ENCODE measurements around the gene CHID1. TPM values are rescaled to one million over a fixed set of nuclear protein-coding genes. Genes with fewer than 3 reads are reported as not detected.
A peak's percentile ranks its signal among the peaks of the same experiment; 100 is the strongest.

CHID1 gene
- total and polyA plus RNA-seq, 9 of the 15 experiments (the other 6 are each of a cell fraction or from before 2014, with no cell fraction given): 15.1 to 108 (median 39.8) TPM

DNA sequence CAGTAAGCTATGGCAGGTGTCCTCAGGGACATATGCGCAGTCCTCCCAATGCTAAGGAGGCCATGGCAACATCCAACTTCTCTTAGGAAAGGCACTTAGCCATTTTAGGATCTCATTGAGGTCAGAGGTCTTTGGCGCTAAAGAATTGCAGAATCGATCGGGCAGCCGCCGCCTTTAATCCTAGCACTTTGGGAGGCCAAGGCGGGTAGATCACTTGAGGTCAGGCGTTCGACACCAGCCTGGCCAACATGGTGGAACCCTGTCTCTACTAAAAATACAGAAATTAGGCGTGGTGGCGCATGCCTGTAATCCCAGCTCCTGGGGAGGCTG is 1.2 kb upstream of the CHID1 start:
- H4K20me1 ChIP-seq (replicated peaks; ENCODE audit: control insufficient read depth, insufficient read depth, low read length): peaks cover 15% of the 10 kb centered on the region; the same call in 1 of the 2 replicates
- peak overlapping the region; percentile 75 for H3K4me2 ChIP-seq (ENCODE audit: insufficient read depth, low read length)
- no peaks in the 10 kb centered on the region for H3K9me3 ChIP-seq (replicated peaks; ENCODE audit: control insufficient read depth, insufficient read depth, low read depth, low read length)
- ChIA-PET POLR2A (interaction anchor here (0.5 to 1.1 kb wide), 2 partner anchors 10 to 14 kb away, joined by 3 to 5 read pairs; partner anchors contain the start of gene AP2A2), CTCF (ENCODE audit: low intra/inter-chr PET ratio) (no interaction called here)
- BruUV-seq (replicated peaks): no TSS peak
- no peak overlapping the region for H3K4me3 ChIP-seq
- H3K79me2 ChIP-seq (ENCODE audit: control insufficient read depth, insufficient read depth, low read length): peaks cover 35% of the 10 kb centered on the region
- DNase-seq (ENCODE audit: extremely low read depth in 1 of 4, low spot score in 3 of 4) (no peak), ATAC-seq (no peak), FAIRE-seq (no peak)
- in situ Hi-C loops (cut with MboI): no loop called here
- H2AFZ ChIP-seq (ENCODE audit: low read depth, low read length): peak overlapping the region; percentile 86
- 79% methylated on average over 11 of the region's 11 CpGs for WGBS (ENCODE audit: insufficient coverage, low coverage, missing lambda C conversion rate)
- H3K27ac ChIP-seq (ENCODE audit: extremely low read depth, low read depth, low read length): peak overlapping the region; percentile 93
- no peaks in the 10 kb centered on the region for H3K27me3 ChIP-seq (ENCODE audit: control insufficient read depth in 2 of 2, insufficient read depth in 2 of 2, low read length in 2 of 2)
- intact Hi-C loops (cut with micrococcal nuclease): loop anchor here (10.0 kb wide), 1 partner anchor 67 kb away; the partner anchor contains the start of genes POLR2L and TSPAN4
- H3K36me3 ChIP-seq (ENCODE audit: control insufficient read depth, insufficient read depth, low read length): peaks cover 24% of the 10 kb centered on the region; the same call in 2 of the 3 replicates
- peaks cover 37 to 59% of the 10 kb centered on the region in 2 experiments for H3K4me1 ChIP-seq (replicated peaks in 1 of 2; ENCODE audit: control insufficient read depth in 2 of 2, insufficient read depth in 2 of 2, low read length in 2 of 2)
- TF ChIP-seq RBM34 (IDR thresholded peaks at IDR 0.05; ENCODE audit: borderline replicate concordance, insufficient read depth, low read length) (no peak), NR3C1 (CRISPR knock-in tag; IDR thresholded peaks at IDR 0.05) (no peak), DPF2 (IDR thresholded peaks at IDR 0.05) (0 out of 2 replicates have a peak, but pooled peaks have one; percentile 3), ZBTB33 (CRISPR knock-in tag; IDR thresholded peaks at IDR 0.05) (peak; percentile 96), NR2C1 (IDR thresholded peaks at IDR 0.05) (peak; percentile 47; the same call in 1 of the 2 replicates), NR2C1 (tag; IDR thresholded peaks at IDR 0.05) (peak; percentile 63), NR2C2 (CRISPR knock-in tag; IDR thresholded peaks at IDR 0.05) (no peak), NR2C2 (tag; IDR thresholded peaks at IDR 0.05) (0 out of 2 replicates have a peak, but pooled peaks have one; percentile 31), NUFIP1 (IDR thresholded peaks at IDR 0.05; ENCODE audit: partially characterized antibody) (no peak)
- TF ChIP-seq, protein P1, sequence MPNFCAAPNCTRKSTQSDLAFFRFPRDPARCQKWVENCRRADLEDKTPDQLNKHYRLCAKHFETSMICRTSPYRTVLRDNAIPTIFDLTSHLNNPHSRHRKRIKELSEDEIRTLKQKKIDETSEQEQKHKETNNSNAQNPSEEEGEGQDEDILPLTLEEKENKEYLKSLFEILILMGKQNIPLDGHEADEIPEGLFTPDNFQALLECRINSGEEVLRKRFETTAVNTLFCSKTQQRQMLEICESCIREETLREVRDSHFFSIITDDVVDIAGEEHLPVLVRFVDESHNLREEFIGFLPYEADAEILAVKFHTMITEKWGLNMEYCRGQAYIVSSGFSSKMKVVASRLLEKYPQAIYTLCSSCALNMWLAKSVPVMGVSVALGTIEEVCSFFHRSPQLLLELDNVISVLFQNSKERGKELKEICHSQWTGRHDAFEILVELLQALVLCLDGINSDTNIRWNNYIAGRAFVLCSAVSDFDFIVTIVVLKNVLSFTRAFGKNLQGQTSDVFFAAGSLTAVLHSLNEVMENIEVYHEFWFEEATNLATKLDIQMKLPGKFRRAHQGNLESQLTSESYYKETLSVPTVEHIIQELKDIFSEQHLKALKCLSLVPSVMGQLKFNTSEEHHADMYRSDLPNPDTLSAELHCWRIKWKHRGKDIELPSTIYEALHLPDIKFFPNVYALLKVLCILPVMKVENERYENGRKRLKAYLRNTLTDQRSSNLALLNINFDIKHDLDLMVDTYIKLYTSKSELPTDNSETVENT (CRISPR knock-in tag; IDR thresholded peaks at IDR 0.05): peak; percentile 64; the same call in 1 of the 2 replicates
- H3K9ac ChIP-seq (ENCODE audit: insufficient read depth in 1 of 2, low read depth in 2 of 2, low read length in 2 of 2): peak overlapping the region; percentile 81 to 91
- no peaks in the 10 kb centered on the region for H3K9me1 ChIP-seq (ENCODE audit: control insufficient read depth, insufficient read depth, low read length)
